Left ventricle myocardium inferior (tissue), 1 donor: ENCODE results near the gene TOR1AIP2. TPM values are rescaled to one million over a fixed set of nuclear protein-coding genes. Genes with fewer than 3 reads are reported as not detected.

ENCODE experiments used
- DNase-seq: peaks from one replicate; pipeline ENCODE4 v3.0.0-alpha.2; 2020
- H3K27ac ChIP-seq: fragments of 200-600 bp; replicated peaks from 2 replicates; pipeline ENCODE4 v1.8.0; 2021
- H3K27me3 ChIP-seq: fragments of 200-600 bp; 2 replicates; pipeline ENCODE4 v1.8.0; 2021; ENCODE audit warnings: low read depth
- H3K36me3 ChIP-seq: fragments of 200-600 bp; 2 replicates; pipeline ENCODE4 v1.8.0; 2021
- H3K4me1 ChIP-seq: fragments of 200-600 bp; 2 replicates; pipeline ENCODE4 v1.8.0; 2021
- H3K4me3 ChIP-seq: fragments of 200-600 bp; 2 replicates; pipeline ENCODE4 v1.8.0; 2021; ENCODE audit warnings: mild to moderate bottlenecking, moderate library complexity
- H3K9me3 ChIP-seq: fragments of 200-600 bp; replicated peaks from 2 replicates; pipeline ENCODE4 v1.8.0; 2021
- intact Hi-C: fragments of 100-400 bp; cut with micrococcal nuclease; formaldehyde crosslinking; loops from one replicate; pipeline ENCODE4 v1.11.0; 2022
- total RNA-seq: library from RNA; stranded (reverse); fragmentation: NEBNext Ultra II Directional; extraction: Animal tissue kit (Norgen Biotek cat#: 25700); gene quantifications from one replicate; pipeline ENCODE4 v1.2.1, GENCODE V29; 2021
- TF ChIP-seq, protein P1 (sequence below): fragments of 200-600 bp; IDR thresholded peaks from 2 replicates; pipeline ENCODE4 v1.8.0; 2021; ENCODE audit warnings: antibody characterized with exemption, mild to moderate bottlenecking, borderline replicate concordance
- donor health status: DM: no; HTN: yes; CAD: no; lungs with severe emphysema.

TOR1AIP2 gene
- total RNA-seq, 1 donor from 2014 or later, result 48.1 TPM

DNA sequence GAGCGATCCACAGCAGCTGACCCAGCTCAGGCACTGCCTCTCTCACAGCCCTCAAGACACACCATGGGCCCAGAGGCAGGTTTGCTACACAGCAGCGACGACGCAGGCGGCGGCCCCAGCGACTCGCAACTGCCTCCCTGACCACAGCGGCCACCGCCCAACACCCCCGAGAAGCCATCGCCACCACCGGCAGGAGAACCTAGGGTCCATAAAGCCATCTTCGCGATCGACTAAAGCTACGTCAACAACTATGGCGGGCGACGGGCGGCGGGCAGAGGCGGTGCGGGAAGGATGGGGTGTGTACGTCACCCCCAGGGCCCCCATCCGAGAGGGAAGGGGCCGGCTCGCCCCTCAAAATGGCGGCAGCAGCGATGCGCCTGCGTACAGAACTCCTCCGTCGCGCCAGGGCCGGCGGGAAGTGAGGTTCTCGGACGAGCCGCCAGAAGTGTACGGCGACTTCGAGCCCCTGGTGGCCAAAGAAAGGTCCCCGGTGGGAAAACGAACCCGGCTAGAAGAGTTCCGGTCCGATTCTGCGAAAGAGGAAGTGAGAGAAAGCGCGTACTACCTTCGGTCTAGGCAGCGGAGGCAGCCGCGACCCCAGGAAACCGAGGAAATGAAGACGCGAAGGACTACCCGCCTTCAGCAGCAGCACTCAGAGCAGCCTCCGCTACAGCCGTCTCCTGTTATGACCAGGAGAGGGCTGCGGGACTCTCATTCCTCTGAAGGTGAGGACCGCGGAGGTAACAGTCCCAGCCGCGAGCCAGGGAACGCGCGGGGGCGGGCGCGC lies 4.8 kb upstream of the TOR1AIP2 start, which contains the start of gene TOR1AIP1:
Gene TOR1AIP1 (plus strand): TSS at position 33 of the 787 bp plus-strand sequence. CDS start 218 bp downstream, at position 251.
- intact Hi-C loops, result no loop called here
- peak within 1 kb of the TSS; percentile 90 for H3K4me3 ChIP-seq
- peaks cover 31% of the 10 kb centered on the region for H3K36me3 ChIP-seq
- H3K27ac ChIP-seq, result peak within 1 kb of the TSS; percentile 99
- H3K9me3 ChIP-seq, result no peaks in the 10 kb centered on the region
- TF ChIP-seq, protein P1, sequence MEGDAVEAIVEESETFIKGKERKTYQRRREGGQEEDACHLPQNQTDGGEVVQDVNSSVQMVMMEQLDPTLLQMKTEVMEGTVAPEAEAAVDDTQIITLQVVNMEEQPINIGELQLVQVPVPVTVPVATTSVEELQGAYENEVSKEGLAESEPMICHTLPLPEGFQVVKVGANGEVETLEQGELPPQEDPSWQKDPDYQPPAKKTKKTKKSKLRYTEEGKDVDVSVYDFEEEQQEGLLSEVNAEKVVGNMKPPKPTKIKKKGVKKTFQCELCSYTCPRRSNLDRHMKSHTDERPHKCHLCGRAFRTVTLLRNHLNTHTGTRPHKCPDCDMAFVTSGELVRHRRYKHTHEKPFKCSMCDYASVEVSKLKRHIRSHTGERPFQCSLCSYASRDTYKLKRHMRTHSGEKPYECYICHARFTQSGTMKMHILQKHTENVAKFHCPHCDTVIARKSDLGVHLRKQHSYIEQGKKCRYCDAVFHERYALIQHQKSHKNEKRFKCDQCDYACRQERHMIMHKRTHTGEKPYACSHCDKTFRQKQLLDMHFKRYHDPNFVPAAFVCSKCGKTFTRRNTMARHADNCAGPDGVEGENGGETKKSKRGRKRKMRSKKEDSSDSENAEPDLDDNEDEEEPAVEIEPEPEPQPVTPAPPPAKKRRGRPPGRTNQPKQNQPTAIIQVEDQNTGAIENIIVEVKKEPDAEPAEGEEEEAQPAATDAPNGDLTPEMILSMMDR, result peak; percentile 72
- peaks cover 72% of the 10 kb centered on the region for H3K4me1 ChIP-seq
- DNase-seq, result peak; percentile 96
- no peaks in the 10 kb centered on the region for H3K27me3 ChIP-seq

- Histone ChIP-seq H3K9me3 (no peaks in the 10 kb centered on the region), H3K27ac (peak overlapping the region; percentile 99), H3K36me3 (peaks cover 27% of the 10 kb centered on the region), H3K27me3 (no peaks in the 10 kb centered on the region), H3K4me3 (peak overlapping the region; percentile 90), H3K4me1 (peaks cover 71% of the 10 kb centered on the region)
- DNase-seq, result no peak
- TF ChIP-seq, protein P1, result no peak
- intact Hi-C loops, result no loop called here
Measured at GRCh38 chr1:179881642-179882252, 4.1 kb upstream of the TOR1AIP2 start.

DNA sequence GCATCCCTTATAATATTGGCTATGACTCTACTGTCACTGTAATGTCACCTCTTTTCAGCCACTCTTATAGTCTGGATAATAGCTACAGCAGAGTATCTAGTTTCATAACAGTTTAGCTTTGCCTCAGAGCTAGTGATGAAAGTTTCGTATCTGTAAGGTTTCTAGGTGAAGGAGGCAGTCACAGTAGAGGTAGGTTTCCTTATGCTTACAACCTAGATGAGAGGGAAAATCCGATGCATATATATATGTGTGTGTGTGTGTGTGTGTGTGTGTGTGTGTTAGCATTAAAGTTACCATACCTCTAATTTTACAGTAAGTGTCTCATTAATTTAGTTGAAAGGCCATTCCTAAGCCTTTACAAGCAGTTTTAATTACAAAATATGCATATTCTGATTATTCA lies 2.2 kb upstream of the TOR1AIP2 start:
- Histone ChIP-seq H3K9me3 (no peaks in the 10 kb centered on the region), H3K4me1 (peaks cover 71% of the 10 kb centered on the region), H3K4me3 (no peak overlapping the region), H3K36me3 (peaks cover 13% of the 10 kb centered on the region), H3K27me3 (no peaks in the 10 kb centered on the region), H3K27ac (peak overlapping the region; percentile 99)
- DNase-seq, result no peak
- intact Hi-C loops, result no loop called here
- TF ChIP-seq, protein P1, result no peak

- intact Hi-C loops, result no loop called here
- peaks cover 74% of the 10 kb centered on the region for H3K4me1 ChIP-seq
- H3K27ac ChIP-seq, result no peak overlapping the region
- TF ChIP-seq, protein P1, result no peak
- no peak for DNase-seq
- H3K36me3 ChIP-seq, result peaks cover 16% of the 10 kb centered on the region
- no peaks in the 10 kb centered on the region for H3K27me3 ChIP-seq
- H3K4me3 ChIP-seq, result peak overlapping the region; percentile 77
- H3K9me3 ChIP-seq, result no peaks in the 10 kb centered on the region
Measured at GRCh38 chr1:179876300-179876715, 1.3 kb downstream of the TOR1AIP2 start.

DNA sequence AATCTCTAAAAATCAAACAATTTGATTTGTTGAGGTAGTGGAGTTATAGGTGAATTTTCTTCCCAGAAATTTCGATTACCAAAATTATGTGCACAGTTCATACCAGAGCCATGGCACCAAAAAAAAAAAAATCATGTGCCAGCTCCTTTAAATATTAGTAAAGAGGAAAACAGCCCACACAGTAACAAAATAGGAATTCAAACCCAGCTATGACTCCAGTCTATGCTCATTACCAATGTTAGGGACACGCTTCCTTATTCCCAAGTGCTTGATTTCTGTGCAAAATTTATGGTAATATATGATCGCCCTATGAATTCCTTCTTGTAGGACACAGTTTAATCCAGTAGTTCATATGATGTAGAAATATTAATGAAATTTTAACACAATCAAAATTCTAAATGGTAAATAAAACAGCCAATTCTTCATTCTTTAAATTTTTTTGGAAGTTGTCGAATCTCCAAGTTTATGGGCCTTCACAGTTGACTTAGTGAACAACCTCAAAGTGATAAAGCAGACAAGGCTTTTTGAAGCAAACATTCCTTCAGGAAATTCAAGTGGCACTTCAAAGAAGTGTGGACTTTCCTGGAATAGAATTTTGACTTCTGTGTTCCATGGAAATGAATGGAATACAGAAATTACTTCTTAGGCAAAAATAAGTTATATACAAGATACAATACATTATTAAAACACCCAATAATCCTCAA lies 1.9 kb downstream of the TOR1AIP2 start:
- Histone ChIP-seq H3K27ac (no peak overlapping the region), H3K36me3 (peaks cover 16% of the 10 kb centered on the region), H3K4me3 (peak overlapping the region; percentile 77), H3K4me1 (peaks cover 74% of the 10 kb centered on the region), H3K27me3 (no peaks in the 10 kb centered on the region), H3K9me3 (no peaks in the 10 kb centered on the region)
- DNase-seq, result no peak
- intact Hi-C loops, result no loop called here
- TF ChIP-seq, protein P1, result no peak
